Activated naive CD8-positive, alpha-beta T cell treated with anti-CD3 and anti-CD28 coated beads, Interleukin-2, amount 50 U/mL, for 24 hours (primary cell): ENCODE results near the gene MED9.
"Not testable (repeated sequence)": the region's sequence is repeated elsewhere in the genome, so short reads cannot be mapped to it uniquely, and the experiment has no call there.

Experiments used
- ATAC-seq: fragments of 150-1000 bp; cut with Tn5 transposase; one replicate; pipeline ENCODE4 v1.10.0; 2021
- DNase-seq: peaks from one replicate; pipeline ENCODE4 v3.0.0; 2021
- H3K27ac Mint-ChIP-seq: one replicate; pipeline ENCODE4 v1.8.0; 2021; ENCODE audit warnings: mild to moderate bottlenecking, mixed read lengths
- H3K27me3 Mint-ChIP-seq: one replicate; pipeline ENCODE4 v1.8.0; 2021; ENCODE audit warnings: mixed read lengths
- H3K36me3 Mint-ChIP-seq: one replicate; pipeline ENCODE4 v1.8.0; 2021; ENCODE audit warnings: low read depth, mixed read lengths
- H3K4me1 Mint-ChIP-seq: one replicate; pipeline ENCODE4 v1.8.0; 2021; ENCODE audit warnings: mixed read lengths
- H3K4me3 Mint-ChIP-seq: one replicate; pipeline ENCODE4 v1.8.0; 2021; ENCODE audit warnings: mild to moderate bottlenecking, moderate library complexity, mixed read lengths
- H3K9me3 Mint-ChIP-seq: one replicate; pipeline ENCODE4 v1.8.0; 2021; ENCODE audit warnings: mixed read lengths

MED9 gene

GRCh38 chr17:17445925-17446665, 30.7 kb upstream of the MED9 start:
- H3K4me1 Mint-ChIP-seq, result no peaks in the 10 kb centered on the region
- H3K27me3 Mint-ChIP-seq, result no peaks in the 10 kb centered on the region
- no peak overlapping the region for H3K27ac Mint-ChIP-seq
- DNase-seq, result no peak
- no peaks in the 10 kb centered on the region for H3K9me3 Mint-ChIP-seq
- no peaks in the 10 kb centered on the region for H3K36me3 Mint-ChIP-seq
- ATAC-seq, result no peak
- H3K4me3 Mint-ChIP-seq, result no peak overlapping the region

GRCh38 chr17:17446666-17447155, 30.1 kb upstream of the MED9 start:
- Mint-ChIP-seq H3K4me1 (no peaks in the 10 kb centered on the region), H3K4me3 (no peak overlapping the region), H3K27me3 (no peaks in the 10 kb centered on the region), H3K9me3 (no peaks in the 10 kb centered on the region), H3K27ac (no peak overlapping the region), H3K36me3 (no peaks in the 10 kb centered on the region)
- no peak for ATAC-seq
- no peak for DNase-seq

GRCh38 chr17:17447264-17447663, 29.5 kb upstream of the MED9 start:
- no peaks in the 10 kb centered on the region for H3K36me3 Mint-ChIP-seq
- no peaks in the 10 kb centered on the region for H3K27me3 Mint-ChIP-seq
- no peak for ATAC-seq
- no peak overlapping the region for H3K27ac Mint-ChIP-seq
- H3K4me3 Mint-ChIP-seq, result no peak overlapping the region
- no peak for DNase-seq
- H3K4me1 Mint-ChIP-seq, result no peaks in the 10 kb centered on the region
- no peaks in the 10 kb centered on the region for H3K9me3 Mint-ChIP-seq

GRCh38 chr17:17448076-17448475, 28.7 kb upstream of the MED9 start:
- H3K27me3 Mint-ChIP-seq, result no peaks in the 10 kb centered on the region
- H3K36me3 Mint-ChIP-seq, result no peaks in the 10 kb centered on the region
- H3K27ac Mint-ChIP-seq, result no peak overlapping the region
- H3K4me1 Mint-ChIP-seq, result no peaks in the 10 kb centered on the region
- H3K4me3 Mint-ChIP-seq, result no peak overlapping the region
- no peak for ATAC-seq
- DNase-seq, result no peak
- H3K9me3 Mint-ChIP-seq, result no peaks in the 10 kb centered on the region

GRCh38 chr17:17448723-17449122, 28.1 kb upstream of the MED9 start:
- Mint-ChIP-seq H3K9me3 (no peaks in the 10 kb centered on the region), H3K27me3 (no peaks in the 10 kb centered on the region), H3K4me3 (no peak overlapping the region), H3K36me3 (no peaks in the 10 kb centered on the region), H3K4me1 (no peaks in the 10 kb centered on the region), H3K27ac (no peak overlapping the region)
- no peak for DNase-seq
- no peak for ATAC-seq

DNA sequence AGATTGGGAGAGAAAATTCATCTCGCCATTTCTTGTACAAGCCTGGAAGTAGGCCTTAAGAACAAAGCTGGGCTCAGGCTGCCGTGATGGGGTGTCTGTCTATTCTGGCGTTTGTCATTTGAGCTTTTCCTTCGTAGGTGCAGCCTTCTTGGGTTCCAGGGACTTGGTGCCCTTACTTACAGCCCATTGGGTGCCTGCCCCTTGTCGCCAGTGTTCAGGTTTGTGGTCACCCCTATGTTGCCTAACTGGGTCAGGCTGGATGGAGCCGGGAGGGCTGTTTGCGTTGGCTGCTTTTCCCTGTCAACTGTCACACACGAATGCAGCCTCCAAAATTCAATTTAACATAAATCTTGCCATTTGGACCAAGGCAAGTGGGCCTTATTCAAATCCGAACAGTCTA, 23.7 kb upstream of the MED9 start:
- DNase-seq, result no peak
- ATAC-seq, result no peak
- Mint-ChIP-seq H3K4me1 (no peaks in the 10 kb centered on the region), H3K4me3 (no peak overlapping the region), H3K27me3 (no peaks in the 10 kb centered on the region), H3K36me3 (no peaks in the 10 kb centered on the region), H3K9me3 (no peaks in the 10 kb centered on the region), H3K27ac (no peak overlapping the region)

DNA sequence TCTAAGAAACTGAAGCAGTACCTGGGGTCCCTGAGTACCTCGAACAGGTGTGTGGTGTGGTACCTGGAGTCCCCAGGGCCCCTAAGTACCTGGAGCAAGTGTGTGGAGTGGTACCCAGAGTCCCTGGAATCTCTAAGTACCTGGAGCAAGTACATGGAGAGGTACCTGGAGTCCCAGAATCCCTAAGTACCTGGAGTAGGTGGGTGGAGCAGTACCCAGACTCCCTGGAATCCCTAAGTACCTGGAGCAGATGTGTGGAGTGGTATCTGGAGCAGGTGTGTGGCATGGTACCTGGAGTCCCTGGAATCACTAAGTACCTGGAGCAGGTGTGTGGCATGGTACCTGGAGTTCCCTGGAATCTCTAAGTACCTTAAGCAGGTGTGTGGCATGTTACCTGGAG, 22.5 kb upstream of the MED9 start:
- DNase-seq (no peak), ATAC-seq (no peak)
- no peaks in the 10 kb centered on the region for H3K27me3 Mint-ChIP-seq
- H3K9me3 Mint-ChIP-seq, result no peaks in the 10 kb centered on the region
- no peak overlapping the region for H3K27ac Mint-ChIP-seq
- no peaks in the 10 kb centered on the region for H3K36me3 Mint-ChIP-seq
- no peak overlapping the region for H3K4me3 Mint-ChIP-seq
- H3K4me1 Mint-ChIP-seq, result no peaks in the 10 kb centered on the region

GRCh38 chr17:17454700-17455099, 22.1 kb upstream of the MED9 start:
- H3K36me3 Mint-ChIP-seq, H3K4me1 Mint-ChIP-seq, ATAC-seq, H3K9me3 Mint-ChIP-seq, H3K27ac Mint-ChIP-seq, DNase-seq, H3K4me3 Mint-ChIP-seq, H3K27me3 Mint-ChIP-seq: not testable (repeated sequence)

- Mint-ChIP-seq H3K9me3 (peaks cover 4% of the 10 kb centered on the region), H3K4me1 (no peaks in the 10 kb centered on the region), H3K27me3 (no peaks in the 10 kb centered on the region), H3K36me3 (no peaks in the 10 kb centered on the region), H3K4me3 (no peak overlapping the region), H3K27ac (no peak overlapping the region)
- ATAC-seq (no peak), DNase-seq (no peak)
Measured at GRCh38 chr17:17455173-17455572, 21.6 kb upstream of the MED9 start.

GRCh38 chr17:17456251-17456650, 20.5 kb upstream of the MED9 start:
- ATAC-seq, result no peak

DNA sequence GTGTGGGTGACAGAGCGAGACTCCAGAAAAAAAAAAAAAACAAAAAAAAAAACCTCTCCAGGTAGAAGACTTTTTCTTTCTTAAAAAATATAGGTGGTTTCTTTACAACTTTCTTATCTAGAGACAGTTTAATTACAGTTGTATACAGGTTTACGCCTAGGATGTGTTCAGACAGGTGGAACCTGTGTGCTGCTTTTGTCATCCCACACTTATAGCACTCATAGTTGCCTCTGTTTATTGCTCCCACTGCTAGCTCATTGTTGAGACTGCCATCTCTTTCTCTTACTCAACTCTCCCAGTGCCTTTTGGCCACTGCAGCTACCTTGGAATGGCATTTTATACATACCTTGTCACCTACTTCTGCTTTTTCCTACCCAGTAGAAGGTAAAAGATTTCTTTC, 19.1 kb upstream of the MED9 start:
- DNase-seq, result no peak
- Mint-ChIP-seq H3K27me3 (no peaks in the 10 kb centered on the region), H3K27ac (no peak overlapping the region), H3K4me3 (no peak overlapping the region), H3K9me3 (peaks cover 8% of the 10 kb centered on the region), H3K4me1 (no peaks in the 10 kb centered on the region), H3K36me3 (no peaks in the 10 kb centered on the region)
- no peak for ATAC-seq

More at GRCh38 chr17:17456251-17456650, 20.5 kb upstream of the MED9 start:
- H3K9me3 Mint-ChIP-seq, result peaks cover 8% of the 10 kb centered on the region
- H3K27me3 Mint-ChIP-seq, result no peaks in the 10 kb centered on the region
- no peaks in the 10 kb centered on the region for H3K4me1 Mint-ChIP-seq
- no peak overlapping the region for H3K4me3 Mint-ChIP-seq
- H3K27ac Mint-ChIP-seq, result no peak overlapping the region
- no peak for DNase-seq
- no peaks in the 10 kb centered on the region for H3K36me3 Mint-ChIP-seq

DNA sequence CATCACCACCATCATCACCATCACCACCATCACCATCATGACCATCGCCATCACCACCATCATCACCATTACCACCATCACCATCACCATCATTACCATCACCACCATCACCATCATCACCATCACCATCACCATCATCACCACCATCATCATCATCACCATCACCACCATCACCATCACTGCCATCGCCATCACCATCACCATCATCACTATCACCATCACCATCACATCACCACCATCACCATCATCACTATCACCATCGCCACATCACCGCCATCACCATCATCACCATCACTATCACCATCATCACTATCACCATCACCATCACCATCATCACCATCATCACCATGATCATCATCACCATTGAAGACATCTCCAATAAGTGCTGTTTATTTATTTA, 16.8 kb upstream of the MED9 start:
- peaks cover 8% of the 10 kb centered on the region for H3K9me3 Mint-ChIP-seq
- no peak for ATAC-seq
- peaks cover 2% of the 10 kb centered on the region for H3K27me3 Mint-ChIP-seq
- H3K4me1 Mint-ChIP-seq, result no peaks in the 10 kb centered on the region
- no peak for DNase-seq
- H3K4me3 Mint-ChIP-seq, result no peak overlapping the region
- no peaks in the 10 kb centered on the region for H3K36me3 Mint-ChIP-seq
- no peak overlapping the region for H3K27ac Mint-ChIP-seq

- Mint-ChIP-seq H3K4me3 (no peak overlapping the region), H3K36me3 (no peaks in the 10 kb centered on the region), H3K27ac (no peak overlapping the region), H3K4me1 (no peaks in the 10 kb centered on the region), H3K9me3 (peaks cover 8% of the 10 kb centered on the region), H3K27me3 (peaks cover 2% of the 10 kb centered on the region)
- ATAC-seq (no peak), DNase-seq (no peak)
Measured at GRCh38 chr17:17462048-17462824, 14.6 kb upstream of the MED9 start.

DNA sequence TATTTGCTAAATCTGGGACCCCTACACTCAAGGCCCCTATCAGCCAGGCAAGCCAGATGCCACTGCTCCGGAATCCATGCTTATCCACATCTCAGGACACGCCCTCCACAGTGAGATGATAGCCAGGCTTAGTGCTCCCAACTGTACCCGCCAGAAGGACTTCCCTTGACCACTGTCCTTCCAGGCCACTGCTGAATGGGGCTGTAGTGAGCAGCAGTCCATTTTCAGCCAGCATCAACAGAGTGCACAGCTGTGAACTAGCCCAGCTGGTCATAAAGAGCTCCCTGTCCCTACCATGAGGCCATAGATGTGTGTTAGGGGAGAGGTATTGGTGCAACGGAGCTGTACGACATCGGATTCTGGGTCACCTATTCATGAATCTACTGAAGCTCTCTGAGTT, 13.0 kb upstream of the MED9 start:
- Mint-ChIP-seq H3K36me3 (no peaks in the 10 kb centered on the region), H3K27ac (no peak overlapping the region), H3K4me1 (no peaks in the 10 kb centered on the region), H3K27me3 (peaks cover 2% of the 10 kb centered on the region), H3K4me3 (no peak overlapping the region), H3K9me3 (peaks cover 8% of the 10 kb centered on the region)
- ATAC-seq (no peak), DNase-seq (no peak)

DNA sequence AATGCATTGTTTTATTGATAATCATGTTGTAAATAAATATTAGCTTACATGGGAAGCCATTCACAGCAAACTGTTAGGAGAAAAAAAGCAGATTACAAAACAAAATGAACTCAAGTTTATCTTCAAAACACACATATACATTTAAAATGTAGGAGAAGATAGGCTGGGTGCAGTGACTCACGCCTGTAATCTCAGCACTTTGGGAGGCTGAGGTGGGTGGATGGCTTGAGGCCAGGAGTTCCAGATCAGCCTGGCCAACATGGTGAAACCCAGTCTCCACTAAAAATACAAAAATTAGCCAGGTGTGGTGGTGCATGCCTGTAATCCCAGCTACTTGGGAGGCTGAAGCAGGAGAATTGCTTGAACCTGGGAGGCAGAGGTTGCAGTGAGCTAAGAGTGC, 10.9 kb upstream of the MED9 start:
- H3K4me1 Mint-ChIP-seq, ATAC-seq, H3K4me3 Mint-ChIP-seq, H3K27me3 Mint-ChIP-seq, H3K36me3 Mint-ChIP-seq, H3K27ac Mint-ChIP-seq, H3K9me3 Mint-ChIP-seq, DNase-seq: not testable (repeated sequence)
